Fibroblast of lung (primary cell): ENCODE results near the gene CLEC4D.

Experiments used
- EZH2 ChIP-seq: IDR thresholded peaks from 2 replicates; pipeline ENCODE4 v1.5.1; 2012; ENCODE audit warnings: low read length, control low read depth, mild to moderate bottlenecking; ENCODE audit errors: missing control alignments
- TF ChIP-seq, protein P1 (sequence below), 2 donors: IDR thresholded peaks in 1 of 2; conservative IDR thresholded peaks in 1 of 2; 1 replicate in 1 of 2; 2 replicates in 1 of 2; pipeline ENCODE4 v1.5.1; 2011 to 2012; ENCODE audit warnings: low read length in 2 of 2, control low read depth in 1 of 2, inconsistent platforms in 1 of 2, low read depth in 1 of 2, mild to moderate bottlenecking in 1 of 2

DNA sequence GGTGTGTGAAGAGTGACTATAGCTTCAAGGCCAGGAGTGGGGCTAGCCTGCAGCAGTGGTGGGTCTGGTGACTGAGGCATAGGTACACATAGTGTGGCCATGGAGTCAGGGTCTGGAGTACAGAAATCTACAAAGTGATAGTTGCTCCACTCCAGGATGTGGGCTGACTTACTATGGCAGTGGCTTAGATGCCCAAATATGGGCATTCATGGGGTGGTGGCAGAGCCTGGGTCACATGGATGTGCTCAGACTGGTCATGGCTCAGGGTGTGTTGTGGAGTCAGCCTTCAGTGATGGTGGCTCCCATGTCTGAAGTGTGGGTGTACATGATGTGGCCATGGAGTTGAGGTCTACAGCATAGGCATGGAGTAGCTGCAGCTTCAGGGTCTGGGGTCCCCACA lies 30.2 kb upstream of the CLEC4D start:
- TF ChIP-seq, protein P1, sequence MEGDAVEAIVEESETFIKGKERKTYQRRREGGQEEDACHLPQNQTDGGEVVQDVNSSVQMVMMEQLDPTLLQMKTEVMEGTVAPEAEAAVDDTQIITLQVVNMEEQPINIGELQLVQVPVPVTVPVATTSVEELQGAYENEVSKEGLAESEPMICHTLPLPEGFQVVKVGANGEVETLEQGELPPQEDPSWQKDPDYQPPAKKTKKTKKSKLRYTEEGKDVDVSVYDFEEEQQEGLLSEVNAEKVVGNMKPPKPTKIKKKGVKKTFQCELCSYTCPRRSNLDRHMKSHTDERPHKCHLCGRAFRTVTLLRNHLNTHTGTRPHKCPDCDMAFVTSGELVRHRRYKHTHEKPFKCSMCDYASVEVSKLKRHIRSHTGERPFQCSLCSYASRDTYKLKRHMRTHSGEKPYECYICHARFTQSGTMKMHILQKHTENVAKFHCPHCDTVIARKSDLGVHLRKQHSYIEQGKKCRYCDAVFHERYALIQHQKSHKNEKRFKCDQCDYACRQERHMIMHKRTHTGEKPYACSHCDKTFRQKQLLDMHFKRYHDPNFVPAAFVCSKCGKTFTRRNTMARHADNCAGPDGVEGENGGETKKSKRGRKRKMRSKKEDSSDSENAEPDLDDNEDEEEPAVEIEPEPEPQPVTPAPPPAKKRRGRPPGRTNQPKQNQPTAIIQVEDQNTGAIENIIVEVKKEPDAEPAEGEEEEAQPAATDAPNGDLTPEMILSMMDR (conservative IDR thresholded peaks at IDR 0.05 in 1 of 2, IDR thresholded peaks at IDR 0.05 in 1 of 2; ENCODE audit: low read depth in 1 of 2, low read length in 2 of 2), result no peak
- no peak for TF ChIP-seq EZH2
